GM18526 (cell line): ENCODE results near the gene CCDC92.

Source experiments
- POLR2A ChIP-seq: IDR thresholded peaks from 3 replicates; pipeline ENCODE4 v1.6.1; 2011; ENCODE audit not compliant: insufficient read length; ENCODE audit errors: extremely low read depth

CCDC92 gene

GRCh38 chr12:123906711-123907420, 65.8 kb downstream of the CCDC92 start:
- no peak for TF ChIP-seq POLR2A

DNA sequence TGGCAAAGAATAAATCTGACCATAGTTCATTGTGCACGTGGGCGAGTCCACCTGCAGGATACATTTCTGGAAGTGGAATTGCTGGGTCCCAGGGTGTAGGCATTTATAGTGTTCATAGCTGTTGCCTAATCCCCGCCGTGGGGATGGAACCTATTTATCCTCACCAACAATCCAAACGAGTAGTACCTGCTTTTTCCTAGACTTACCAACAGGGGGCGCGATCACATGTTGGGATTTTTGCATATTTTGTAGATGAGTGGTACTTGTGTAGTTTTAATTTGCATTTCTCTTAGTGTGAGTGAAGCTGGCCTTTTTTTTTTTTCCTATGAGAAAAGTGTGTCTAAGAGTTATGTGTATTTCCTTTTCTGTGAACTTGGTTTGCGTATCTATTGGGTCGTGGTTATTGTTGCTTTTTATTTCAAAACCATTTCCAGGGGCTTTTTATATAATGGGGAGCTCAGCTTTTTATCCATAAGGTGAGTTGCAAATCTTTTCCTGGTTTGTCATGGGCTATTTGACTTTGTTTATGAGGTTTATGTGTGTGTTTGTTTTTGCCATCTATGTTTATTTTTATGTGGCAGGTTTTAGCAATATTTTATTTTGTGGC, 67.2 kb downstream of the CCDC92 start:
- TF ChIP-seq POLR2A, result no peak

DNA sequence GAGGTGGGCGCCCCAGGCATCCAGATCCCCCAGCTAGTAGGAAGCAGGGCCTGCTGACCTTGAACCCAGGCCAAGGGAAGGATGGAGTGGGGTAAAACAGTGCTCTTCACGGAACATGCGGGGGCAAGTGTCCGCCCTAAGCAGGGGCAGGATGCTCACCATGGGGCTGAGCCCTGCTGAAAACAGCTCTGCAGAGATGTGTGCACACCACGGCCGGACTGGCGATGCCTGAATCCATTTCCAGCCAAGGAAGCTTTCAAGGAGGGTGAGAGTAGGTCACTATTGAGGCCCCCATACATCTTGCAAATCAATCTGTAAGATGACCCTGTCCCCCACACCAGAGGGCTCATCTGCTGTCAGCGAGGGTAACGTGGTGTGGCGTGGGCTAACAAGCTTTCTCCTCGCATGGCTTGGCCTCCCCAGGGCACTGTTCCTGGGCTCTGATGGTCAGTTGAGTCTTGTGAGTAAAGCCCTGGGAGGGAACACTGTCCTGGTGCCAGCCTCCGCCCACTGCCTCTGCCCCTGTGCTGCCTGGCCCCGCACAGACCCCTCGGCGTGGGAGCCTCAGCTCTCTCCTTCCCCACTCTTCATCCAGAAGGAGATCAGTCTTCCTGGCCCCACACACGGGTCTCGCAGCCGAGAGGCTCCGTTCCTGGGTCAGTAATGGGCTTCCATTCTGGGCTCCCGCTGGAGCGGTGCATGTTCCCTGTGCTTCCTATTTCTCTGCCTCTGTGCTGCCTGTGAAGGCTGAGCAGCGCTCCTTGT, 69.1 kb downstream of the CCDC92 start:
- no peak for TF ChIP-seq POLR2A

DNA sequence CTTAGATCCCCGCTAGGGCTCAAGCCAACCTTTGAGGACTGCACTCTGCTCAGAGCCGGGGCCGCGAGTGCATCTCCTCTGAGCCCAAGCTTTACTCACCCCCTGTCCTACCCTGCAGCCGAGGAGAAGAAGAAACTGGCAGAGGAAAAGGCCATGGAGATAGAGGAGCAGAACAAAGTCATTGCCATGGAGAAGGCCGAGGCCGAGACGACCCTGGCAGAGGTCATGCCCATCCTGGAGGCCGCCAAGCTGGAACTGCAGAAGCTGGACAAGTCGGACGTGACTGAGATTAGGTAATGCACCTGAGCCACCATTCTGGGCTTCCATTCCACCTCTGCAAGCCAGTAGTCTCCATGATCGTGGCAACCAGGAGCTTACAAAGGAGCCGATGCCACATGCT, 69.8 kb downstream of the CCDC92 start:
- no peak for TF ChIP-seq POLR2A

DNA sequence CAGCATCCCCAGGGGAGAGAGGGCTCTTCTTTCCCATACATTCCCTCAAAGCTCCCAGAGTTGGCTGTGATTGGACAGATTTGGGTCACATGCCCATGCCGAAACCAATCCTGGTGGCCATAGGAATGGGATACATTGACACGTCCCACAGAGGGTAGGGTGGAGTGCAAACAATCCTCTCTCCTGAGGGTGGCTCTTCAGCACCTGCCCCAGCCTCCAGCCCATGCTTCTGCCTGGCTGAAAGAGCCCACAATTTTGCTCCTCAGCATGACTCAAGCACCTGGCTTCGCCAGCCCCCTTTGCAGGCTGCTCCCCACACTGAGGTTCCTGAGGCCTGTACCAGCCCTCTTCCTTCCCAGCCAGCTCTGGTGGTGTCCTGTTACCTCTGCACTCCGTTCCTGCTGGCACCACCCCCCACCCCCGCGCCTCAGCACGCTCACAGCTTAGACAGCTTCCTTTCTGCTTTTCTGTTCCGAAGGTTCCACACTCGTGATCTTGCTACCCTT, 71.7 kb downstream of the CCDC92 start:
- TF ChIP-seq POLR2A, result no peak

GRCh38 chr12:123899368-123899767, 73.3 kb downstream of the CCDC92 start:
- TF ChIP-seq POLR2A, result no peak

- no peak for TF ChIP-seq POLR2A
Measured at GRCh38 chr12:123898673-123899072, 74.0 kb downstream of the CCDC92 start.

DNA sequence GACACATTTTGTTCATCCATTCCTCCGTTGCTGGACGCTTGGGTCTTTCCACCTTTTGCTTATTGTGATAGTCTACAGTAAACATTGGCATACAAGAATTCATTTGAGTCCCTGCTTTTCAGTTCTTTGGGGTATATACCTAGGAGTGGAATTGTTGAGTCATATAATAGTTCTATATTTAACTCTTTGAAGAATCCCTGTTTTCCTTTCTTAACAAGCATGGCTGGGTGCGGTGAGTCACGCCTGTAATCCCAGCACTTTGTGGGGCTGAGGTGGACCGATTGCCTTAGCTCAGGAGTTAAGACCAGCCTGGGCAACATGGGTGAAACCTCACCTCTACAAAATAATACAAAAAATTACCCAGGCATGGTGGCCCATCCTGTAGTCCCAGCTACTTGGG, 75.4 kb downstream of the CCDC92 start:
- no peak for TF ChIP-seq POLR2A

GRCh38 chr12:123896767-123897166, 75.9 kb downstream of the CCDC92 start:
- TF ChIP-seq POLR2A, result no peak

DNA sequence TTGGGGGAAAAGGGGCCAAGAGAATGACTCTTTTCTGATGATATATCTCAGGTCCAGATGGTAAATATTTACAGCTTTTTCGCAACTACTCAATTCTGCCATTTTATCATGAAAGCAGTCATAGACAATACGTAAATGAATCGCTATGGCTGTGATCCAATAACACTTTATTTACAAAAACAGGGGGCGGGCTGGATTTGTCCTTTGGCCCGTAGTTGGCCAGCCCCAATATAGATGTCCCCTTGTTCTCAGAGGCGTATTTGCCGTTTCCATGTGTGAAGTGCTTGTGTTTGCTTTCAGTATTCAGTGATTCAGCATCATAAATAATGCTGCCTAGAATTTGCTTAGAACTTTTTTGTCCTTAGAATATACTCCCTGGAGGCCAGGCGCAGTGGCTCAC, 77.2 kb downstream of the CCDC92 start:
- no peak for TF ChIP-seq POLR2A

DNA sequence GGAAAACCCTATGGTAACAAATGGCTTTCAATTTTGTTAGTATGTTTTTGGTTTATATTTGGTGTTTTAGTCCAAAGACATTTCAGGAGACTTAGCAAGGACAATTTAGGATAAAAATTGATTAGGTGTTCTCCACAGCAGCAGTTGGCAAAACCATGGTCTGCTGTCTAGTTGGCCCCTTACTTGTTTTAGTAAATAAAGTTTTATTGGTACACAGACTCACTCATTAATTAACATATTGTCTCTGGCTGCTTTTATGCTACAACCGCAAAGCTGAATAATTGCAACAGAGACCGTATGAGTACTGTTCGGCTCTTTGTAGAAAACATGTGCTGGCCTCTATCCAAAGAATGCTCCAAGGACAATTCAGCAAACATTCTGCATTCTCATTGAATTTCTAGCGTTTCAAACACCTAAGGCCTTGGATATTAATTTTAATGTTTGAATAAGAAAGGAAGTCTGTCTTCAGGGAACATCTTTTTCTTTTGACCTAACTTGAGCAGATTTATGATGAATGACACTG, 77.7 kb downstream of the CCDC92 start:
- no peak for TF ChIP-seq POLR2A

- no peak for TF ChIP-seq POLR2A
Measured at GRCh38 chr12:123893276-123893675, 79.4 kb downstream of the CCDC92 start.

DNA sequence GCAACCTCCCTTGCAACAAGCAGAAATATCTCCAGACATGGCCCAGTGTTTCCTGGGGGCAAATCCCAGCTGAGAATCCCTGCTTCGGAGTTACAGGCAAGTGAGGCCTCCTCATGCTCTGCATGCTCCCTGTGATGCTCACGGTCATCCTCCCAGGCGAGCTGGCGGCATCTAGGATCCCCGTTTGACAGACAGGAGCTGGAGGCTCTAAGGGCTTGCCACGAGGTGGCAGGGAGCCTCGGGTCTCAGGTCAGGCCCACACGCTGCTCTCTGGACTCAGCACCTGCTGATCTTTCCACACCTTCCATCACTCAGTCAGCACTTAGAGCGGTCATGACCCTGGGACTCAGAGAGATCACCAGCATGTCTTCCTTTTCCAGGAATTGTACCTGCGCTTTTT, 79.8 kb downstream of the CCDC92 start:
- no peak for TF ChIP-seq POLR2A

- no peak for TF ChIP-seq POLR2A
Measured at GRCh38 chr12:123892180-123892559, 80.5 kb downstream of the CCDC92 start.

GRCh38 chr12:123891516-123892179, 81.0 kb downstream of the CCDC92 start:
- TF ChIP-seq POLR2A, result no peak
